SU-DHL-6 (cell line): ENCODE results near the gene ZNF775.

Experiments used
- H2AFZ ChIP-seq: fragments of 200-600 bp; sonication (generic); 2 replicates; pipeline ENCODE4 v1.6.1; 2014; ENCODE audit warnings: low read depth, mild to moderate bottlenecking, moderate library complexity, mixed read lengths, antibody characterized with exemption, low read length; ENCODE audit not compliant: severe bottlenecking
- H3F3A ChIP-seq: fragments of 200-600 bp; shearing (Covaris generic); 2 replicates; pipeline ENCODE4 v1.6.0; 2016; ENCODE audit warnings: antibody characterized with exemption, mild to moderate bottlenecking; ENCODE audit not compliant: insufficient read depth
- H3K27ac ChIP-seq: fragments of 200-600 bp; sonication (generic); 2 replicates; pipeline ENCODE4 v1.5.1; 2016; ENCODE audit warnings: low read depth, mild to moderate bottlenecking, low read length, moderate library complexity, mixed read lengths
- H3K27me3 ChIP-seq: fragments of 200-600 bp; sonication (generic), shearing (Covaris generic); 2 replicates; pipeline ENCODE4 v1.6.0; 2014; ENCODE audit warnings: mild to moderate bottlenecking, low read length
- H3K36me3 ChIP-seq: fragments of 200-600 bp; sonication (generic); 2 replicates; pipeline ENCODE4 v1.6.1; 2014; ENCODE audit warnings: mild to moderate bottlenecking, low read length, mixed read lengths
- H3K4me2 ChIP-seq: fragments of 300-600, 200-600 bp; shearing (Covaris generic), sonication (generic); 2 replicates; pipeline ENCODE4 v1.6.0; 2014; ENCODE audit warnings: low read length, low read depth, mild to moderate bottlenecking; ENCODE audit not compliant: poor library complexity, severe bottlenecking
- H3K4me3 ChIP-seq: fragments of 200-600 bp; sonication (generic); 2 replicates; pipeline ENCODE4 v1.5.1; 2014; ENCODE audit warnings: antibody characterized with exemption, low read length, mild to moderate bottlenecking, mixed read lengths; ENCODE audit not compliant: insufficient read depth, poor library complexity, severe bottlenecking
- H3K79me2 ChIP-seq: fragments of 200-600 bp; sonication (generic); 2 replicates; pipeline ENCODE4 v1.6.1; 2014; ENCODE audit warnings: mild to moderate bottlenecking, low read length, moderate library complexity; ENCODE audit not compliant: insufficient read depth
- H3K9ac ChIP-seq: fragments of 200-600 bp; sonication (generic); 2 replicates; pipeline ENCODE4 v1.7.0; 2014; ENCODE audit warnings: mild to moderate bottlenecking, low read length
- H3K9me2 ChIP-seq: fragments of 200-600 bp; sonication (generic); replicated peaks from 2 replicates; pipeline ENCODE4 v1.6.1; 2014; ENCODE audit warnings: low read length; ENCODE audit not compliant: insufficient read depth
- H3K9me3 ChIP-seq: fragments of 200-600 bp; sonication (generic); 2 replicates; pipeline ENCODE4 v1.6.1; 2014; ENCODE audit warnings: low read length, mixed read lengths; ENCODE audit not compliant: insufficient read depth
- H4K20me1 ChIP-seq: fragments of 200-600 bp; sonication (generic); 2 replicates; pipeline ENCODE4 v1.6.1; 2014; ENCODE audit warnings: low read depth, mild to moderate bottlenecking, antibody characterized with exemption, low read length, moderate library complexity, mixed read lengths
- CTCF ChIP-seq: fragments of 200-600 bp; sonication (generic); IDR thresholded peaks from one replicate; pipeline ENCODE4 v1.5.1; 2017; ENCODE audit warnings: antibody characterized with exemption, mild to moderate bottlenecking, low read length, moderate library complexity; ENCODE audit not compliant: insufficient read depth, poor library complexity, severe bottlenecking
- EZH2phosphoT487 ChIP-seq: fragments of 200-600 bp; sonication (generic), shearing (Covaris generic); conservative IDR thresholded peaks from 2 replicates; pipeline ENCODE4 v1.6.1; 2018; ENCODE audit warnings: mild to moderate bottlenecking, antibody characterized with exemption, low read length, moderate library complexity, mixed read lengths

The ZNF775 gene

GRCh38 chr7:150403376-150404171, 24.4 kb downstream of the ZNF775 start:
- Histone ChIP-seq H3K4me3 (no peak overlapping the region), H2AFZ (no peak overlapping the region), H3K36me3 (no peaks in the 10 kb centered on the region), H3K9me2 (no peaks in the 10 kb centered on the region), H3K9ac (no peak overlapping the region), H3K27me3 (no peaks in the 10 kb centered on the region), H4K20me1 (no peaks in the 10 kb centered on the region), H3F3A (no peaks in the 10 kb centered on the region), H3K4me2 (no peak overlapping the region), H3K27ac (no peak overlapping the region), H3K79me2 (no peaks in the 10 kb centered on the region), H3K9me3 (no peaks in the 10 kb centered on the region)
- TF ChIP-seq EZH2phosphoT487 (no peak), CTCF (no peak)

GRCh38 chr7:150404172-150404804, 25.2 kb downstream of the ZNF775 start:
- Histone ChIP-seq H3K9me3 (no peaks in the 10 kb centered on the region), H3K36me3 (no peaks in the 10 kb centered on the region), H4K20me1 (no peaks in the 10 kb centered on the region), H3K4me2 (peak overlapping the region; percentile 63), H2AFZ (peak overlapping the region; percentile 82), H3F3A (no peaks in the 10 kb centered on the region), H3K9me2 (no peaks in the 10 kb centered on the region), H3K27ac (no peak overlapping the region), H3K4me3 (peak overlapping the region; percentile 47), H3K9ac (peak overlapping the region; percentile 55), H3K27me3 (no peaks in the 10 kb centered on the region), H3K79me2 (no peaks in the 10 kb centered on the region)
- TF ChIP-seq CTCF (no peak), EZH2phosphoT487 (no peak)

GRCh38 chr7:150404805-150405583, 25.9 kb downstream of the ZNF775 start:
- TF ChIP-seq EZH2phosphoT487 (no peak), CTCF (peak; percentile 28)
- H3K4me2 ChIP-seq, result peak overlapping the region; percentile 63
- no peaks in the 10 kb centered on the region for H4K20me1 ChIP-seq
- no peak overlapping the region for H3K27ac ChIP-seq
- no peaks in the 10 kb centered on the region for H3K36me3 ChIP-seq
- H3F3A ChIP-seq, result no peaks in the 10 kb centered on the region
- H2AFZ ChIP-seq, result peak overlapping the region; percentile 82
- no peaks in the 10 kb centered on the region for H3K9me3 ChIP-seq
- H3K4me3 ChIP-seq, result peak overlapping the region; percentile 47
- no peaks in the 10 kb centered on the region for H3K27me3 ChIP-seq
- H3K9ac ChIP-seq, result peak overlapping the region; percentile 55
- H3K9me2 ChIP-seq, result no peaks in the 10 kb centered on the region
- no peaks in the 10 kb centered on the region for H3K79me2 ChIP-seq
